ENCODE data around the gene ALK.
"Not testable (repeated sequence)": the region's sequence is repeated elsewhere in the genome, so short reads cannot be mapped to it uniquely, and the experiment has no call there.

The ALK gene

GRCh38 chr2:29837925-29838324 is 83.5 kb downstream of the ALK start:
- no peak for DNase-seq

- no peak for DNase-seq
Measured at GRCh38 chr2:29834624-29835023, 86.8 kb downstream of the ALK start.

- DNase-seq, result no peak
Measured at GRCh38 chr2:29834036-29834540, 87.3 kb downstream of the ALK start.

- no peak for DNase-seq
Measured at GRCh38 chr2:29831560-29831959, 89.8 kb downstream of the ALK start.

DNA sequence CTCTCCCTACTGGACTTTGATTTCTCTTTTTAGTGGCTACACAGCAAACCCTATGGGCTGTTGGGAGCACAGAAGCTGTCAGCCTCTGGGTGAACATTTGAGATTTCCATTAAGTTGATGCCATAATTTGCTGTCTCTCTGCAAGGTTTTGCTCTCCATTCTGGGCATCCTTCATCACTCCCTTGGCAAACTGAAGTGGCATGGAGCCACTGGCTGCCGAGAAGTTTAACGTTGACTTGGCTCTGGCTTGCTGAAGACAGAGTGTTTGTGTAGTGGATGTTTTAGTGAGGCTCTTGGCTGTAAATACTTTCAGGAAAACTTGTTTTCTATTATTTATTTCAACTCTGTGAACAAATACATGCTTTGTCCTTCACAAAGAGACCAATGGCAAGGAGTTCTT is 91.5 kb downstream of the ALK start:
- DNase-seq, result no peak

GRCh38 chr2:29824145-29824544 is 97.2 kb downstream of the ALK start:
- not testable (repeated sequence) for DNase-seq

GRCh38 chr2:29821591-29821990 is 99.8 kb downstream of the ALK start:
- no peak for DNase-seq

- no peak for DNase-seq
Measured at GRCh38 chr2:29819570-29819969, 101.8 kb downstream of the ALK start.

DNA sequence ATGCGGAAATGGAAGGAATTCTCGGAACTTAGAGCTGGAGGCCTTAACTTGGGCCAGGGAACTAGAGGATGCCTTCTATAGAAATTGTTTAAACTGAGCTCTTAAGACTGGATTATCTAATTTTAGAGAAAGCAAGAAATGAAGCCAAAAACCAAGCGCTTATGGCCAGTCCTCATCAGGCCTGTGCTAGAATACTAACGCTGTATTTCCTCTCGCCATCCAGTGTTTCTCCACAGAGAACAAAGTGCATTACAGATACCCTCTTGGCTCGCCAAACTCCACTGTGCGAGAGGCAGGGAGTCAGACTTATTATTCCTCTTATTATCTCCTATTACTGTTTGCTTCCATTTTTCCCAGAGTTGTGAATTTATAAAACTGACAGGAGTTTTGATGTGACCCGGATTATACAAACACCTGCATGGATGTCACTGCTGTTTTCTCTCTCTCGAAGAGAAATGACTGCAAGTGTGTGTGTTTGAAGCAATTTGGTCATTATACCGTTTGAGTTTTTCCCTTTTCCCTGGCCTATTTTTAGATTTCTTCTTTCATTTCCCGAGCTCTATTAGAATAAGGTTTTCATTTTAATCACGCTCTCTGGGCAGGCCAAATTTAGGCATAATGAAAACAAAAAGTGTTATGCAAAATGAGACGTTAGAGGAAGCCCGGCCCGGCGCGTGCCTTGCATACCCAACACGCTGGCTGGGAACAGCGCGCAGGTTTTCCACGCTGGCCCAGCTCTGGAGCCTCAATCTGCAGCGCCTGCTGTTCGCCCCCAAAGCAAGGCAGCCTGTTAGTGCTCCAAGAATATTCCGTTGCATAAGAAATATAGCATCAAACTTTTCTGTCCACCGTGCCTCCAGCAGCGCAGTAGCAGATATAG is 103.3 kb downstream of the ALK start:
- DNase-seq, result no peak

DNA sequence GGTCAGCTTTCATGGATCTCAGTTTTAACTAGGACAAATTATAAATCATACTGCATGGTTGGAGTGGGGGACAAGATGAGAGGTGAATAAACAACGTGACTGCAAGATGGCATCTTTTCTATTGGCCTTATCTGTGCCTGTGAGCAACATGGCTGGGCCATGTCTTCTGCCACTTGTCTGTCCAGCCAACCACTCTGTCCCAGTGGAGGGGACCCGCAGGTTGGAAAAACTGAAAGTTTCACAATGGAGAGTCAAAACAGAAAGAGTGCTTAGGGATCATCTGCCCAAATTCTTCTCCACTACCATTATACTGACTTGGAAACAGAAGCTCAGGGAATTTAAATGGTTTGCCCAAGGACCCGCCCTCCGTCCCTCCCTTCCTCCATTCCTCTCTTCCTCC is 104.1 kb downstream of the ALK start:
- no peak for DNase-seq

GRCh38 chr2:29816651-29817050 is 104.7 kb downstream of the ALK start:
- no peak for DNase-seq

DNA sequence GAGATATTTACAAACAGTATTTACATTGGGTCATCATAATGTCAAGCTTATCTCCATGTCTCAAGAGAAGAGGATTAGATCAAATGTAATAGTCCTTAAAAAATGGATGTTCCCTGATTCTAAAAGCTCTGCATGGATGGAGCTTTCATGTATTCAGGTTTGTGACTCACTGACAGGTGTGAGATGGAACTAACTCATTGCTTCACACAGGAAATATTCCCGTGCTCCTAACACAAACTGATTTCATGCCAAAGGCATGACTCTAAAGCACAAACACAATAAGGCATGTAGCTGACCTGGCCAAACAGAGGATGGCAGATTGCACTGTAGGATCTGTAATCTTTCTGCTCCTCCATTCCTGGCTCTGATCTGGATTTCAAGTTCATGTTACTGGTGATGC is 110.0 kb downstream of the ALK start:
- no peak for DNase-seq

DNA sequence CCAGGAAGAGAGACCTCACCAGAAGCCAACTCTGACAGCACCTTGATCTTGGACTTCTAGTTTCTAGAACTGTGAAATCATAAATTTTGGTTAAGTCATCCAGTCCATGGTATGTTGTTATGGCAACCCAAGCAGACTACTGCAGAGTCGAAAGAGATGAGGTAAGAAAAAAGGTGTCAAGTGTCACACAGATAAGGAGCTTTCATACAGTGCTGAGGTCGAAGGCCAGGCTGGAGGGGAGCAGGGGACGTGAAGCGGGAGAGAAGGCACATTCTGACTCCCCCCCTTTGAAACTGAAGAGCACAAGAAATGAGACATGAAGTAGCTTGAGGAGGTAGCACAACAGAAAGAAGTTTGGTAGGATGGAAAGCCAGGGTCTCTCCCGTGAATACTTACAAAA is 110.4 kb downstream of the ALK start:
- DNase-seq, result no peak

DNA sequence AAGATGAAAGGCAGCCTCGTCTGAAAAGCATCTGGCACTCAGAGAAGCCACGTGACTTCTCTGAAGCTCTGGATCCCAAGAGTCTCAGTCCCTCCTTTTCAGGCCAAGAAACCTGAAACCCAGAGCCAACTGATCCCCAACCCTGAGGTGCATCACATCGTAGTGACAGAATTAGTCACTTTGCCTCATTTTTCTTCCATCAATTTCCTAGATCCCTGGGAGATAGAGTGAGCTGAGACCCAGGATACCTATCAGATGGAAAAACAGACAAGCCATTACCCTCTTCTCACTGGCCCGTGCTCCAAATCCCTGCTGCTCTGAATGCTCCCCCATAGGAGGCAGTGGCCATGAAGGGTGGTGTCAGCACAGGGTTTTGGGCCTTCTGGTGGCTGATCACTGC is 113.1 kb downstream of the ALK start:
- no peak for DNase-seq

DNA sequence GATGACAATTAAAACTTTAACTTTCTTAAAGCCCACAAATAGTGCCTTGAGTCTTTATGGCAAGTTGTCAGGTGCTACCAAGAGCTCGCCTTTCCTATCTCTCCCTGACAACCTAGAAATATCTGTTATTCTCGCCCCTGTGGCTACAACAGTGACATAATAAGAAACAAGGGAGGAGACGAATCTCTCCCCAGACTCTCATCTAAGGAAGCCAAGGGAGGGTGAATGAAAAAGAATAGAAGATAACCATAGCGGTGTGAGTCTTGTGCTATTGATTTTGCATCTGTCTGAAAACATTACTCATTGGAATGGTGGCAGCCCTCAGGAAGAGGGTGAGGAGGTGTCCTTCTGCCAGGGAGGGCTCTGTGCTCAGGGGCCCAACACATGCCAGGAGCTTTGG is 114.3 kb downstream of the ALK start:
- no peak for DNase-seq

DNA sequence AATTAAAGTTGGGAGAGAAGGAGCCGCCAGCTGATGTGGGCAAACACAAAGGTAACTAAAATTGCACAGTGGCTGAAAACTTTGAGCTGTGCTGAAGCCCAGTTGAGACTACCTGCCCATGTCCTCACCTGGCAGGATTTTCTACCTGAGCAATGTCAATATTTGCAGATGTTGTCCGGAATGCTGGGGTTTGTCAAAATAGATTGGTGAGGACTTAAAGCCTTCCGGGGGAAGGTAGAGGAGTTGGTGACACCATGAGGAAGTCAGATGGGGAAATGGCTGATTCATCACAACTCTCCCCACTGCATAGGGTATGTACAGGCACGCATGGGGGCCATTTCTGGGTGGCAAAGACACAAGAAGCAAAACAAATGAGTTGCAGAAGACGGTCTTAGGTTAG is 114.9 kb downstream of the ALK start:
- no peak for DNase-seq

- DNase-seq, result no peak
Measured at GRCh38 chr2:29804671-29805070, 116.7 kb downstream of the ALK start.

- DNase-seq, result no peak
Measured at GRCh38 chr2:29803537-29803936, 117.8 kb downstream of the ALK start.

DNA sequence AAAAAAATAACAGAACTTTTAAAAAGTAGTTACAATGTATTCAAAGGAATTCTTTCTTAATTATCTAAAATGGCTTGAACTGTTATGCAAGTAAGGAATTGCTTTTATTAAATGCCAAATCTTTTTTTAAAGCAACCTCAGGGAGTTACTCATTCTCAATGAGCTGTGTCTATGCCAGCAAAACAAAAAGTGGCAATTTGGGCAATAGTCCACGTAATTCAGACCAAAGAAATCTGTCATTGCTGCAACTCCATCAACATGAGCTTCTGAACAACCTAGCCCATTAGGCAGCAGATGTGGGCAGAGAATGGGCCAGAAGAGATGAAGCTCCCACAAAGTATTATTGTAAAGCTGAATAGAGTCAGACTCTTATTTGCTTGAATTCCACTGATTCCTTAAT is 118.4 kb downstream of the ALK start:
- no peak for DNase-seq

GRCh38 chr2:29799628-29800027 is 121.8 kb downstream of the ALK start:
- DNase-seq, result no peak

- DNase-seq, result no peak
Measured at GRCh38 chr2:29797916-29798315, 123.5 kb downstream of the ALK start.

DNA sequence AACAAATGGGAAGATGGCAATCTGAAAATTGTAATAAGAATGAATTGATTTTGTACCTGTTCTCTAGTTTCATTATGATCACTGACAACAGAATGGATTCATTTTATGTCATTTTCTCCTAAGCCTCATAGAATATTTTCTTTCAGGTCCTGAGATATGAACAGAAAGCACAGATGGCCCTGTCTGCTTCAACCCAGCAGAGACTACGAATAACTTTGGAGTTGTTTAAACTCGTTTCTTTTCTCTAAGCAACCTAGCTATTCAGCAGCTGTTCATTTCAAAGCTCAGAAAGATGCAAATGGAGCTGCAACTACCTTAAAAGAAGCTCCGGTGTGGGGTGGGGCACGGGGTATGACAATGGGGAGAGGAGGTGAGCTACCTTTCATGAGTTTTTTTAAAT is 124.9 kb downstream of the ALK start:
- no peak for DNase-seq

DNA sequence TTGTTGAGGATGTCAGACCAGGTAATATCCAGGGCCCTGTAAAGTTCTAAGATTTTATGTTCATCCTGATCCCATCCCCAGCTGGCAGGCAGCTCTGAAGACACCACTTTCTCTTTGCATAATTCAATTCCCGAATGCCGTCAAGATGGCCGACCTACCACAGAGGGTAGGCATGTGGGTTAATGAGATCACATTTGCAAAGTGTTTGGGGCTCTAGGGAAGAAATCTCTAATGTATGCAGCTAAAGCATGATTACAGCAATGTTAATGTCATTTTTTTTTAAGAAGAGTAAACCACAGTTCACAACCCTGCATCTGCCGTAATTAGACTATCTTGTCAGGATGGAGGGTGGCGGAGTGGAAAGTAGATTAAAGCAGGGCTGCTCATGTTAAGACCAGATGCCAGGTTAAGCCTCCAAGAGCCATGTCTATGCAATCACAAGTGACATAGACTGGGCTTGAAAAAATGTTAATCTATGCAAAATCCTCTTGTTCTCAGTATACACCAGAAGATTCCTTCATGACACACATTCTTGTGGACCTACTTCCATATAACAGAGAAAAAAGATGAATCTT is 131.4 kb downstream of the ALK start:
- DNase-seq, result no peak

Measured in effector CD4-positive, alpha-beta T cell (primary cell).